NOMO-1 treated with DMSO at 0.1 percent for 48 hours (cell line): ENCODE measurements around the gene SLC9A2.

Experiments
- DNase-seq: peaks from one replicate; lab custom pipeline; 2025; ENCODE audit not compliant: unreplicated experiment; lab: John Stamatoyannopoulos, UW

SLC9A2 gene

DNA sequence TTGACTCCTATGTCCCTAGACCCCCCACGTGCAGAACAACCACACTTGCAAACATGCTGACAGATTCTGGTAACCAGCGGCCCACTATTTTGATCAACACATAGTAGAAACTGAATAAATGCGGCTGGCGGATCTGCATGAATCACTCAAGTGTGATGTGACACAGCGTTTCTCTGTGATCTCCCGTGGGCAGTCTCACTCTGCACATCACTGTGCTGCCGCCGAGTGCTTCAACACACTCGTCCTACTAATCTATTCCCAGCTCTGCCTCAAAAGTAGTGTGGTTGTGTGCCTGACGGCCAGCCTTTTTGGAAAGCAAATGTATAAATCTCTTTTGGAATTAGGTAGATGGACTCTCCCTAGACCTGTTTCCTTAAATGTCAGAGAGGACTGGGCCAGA, 105.2 kb downstream of the SLC9A2 start:
- DNase-seq, result no peak

DNA sequence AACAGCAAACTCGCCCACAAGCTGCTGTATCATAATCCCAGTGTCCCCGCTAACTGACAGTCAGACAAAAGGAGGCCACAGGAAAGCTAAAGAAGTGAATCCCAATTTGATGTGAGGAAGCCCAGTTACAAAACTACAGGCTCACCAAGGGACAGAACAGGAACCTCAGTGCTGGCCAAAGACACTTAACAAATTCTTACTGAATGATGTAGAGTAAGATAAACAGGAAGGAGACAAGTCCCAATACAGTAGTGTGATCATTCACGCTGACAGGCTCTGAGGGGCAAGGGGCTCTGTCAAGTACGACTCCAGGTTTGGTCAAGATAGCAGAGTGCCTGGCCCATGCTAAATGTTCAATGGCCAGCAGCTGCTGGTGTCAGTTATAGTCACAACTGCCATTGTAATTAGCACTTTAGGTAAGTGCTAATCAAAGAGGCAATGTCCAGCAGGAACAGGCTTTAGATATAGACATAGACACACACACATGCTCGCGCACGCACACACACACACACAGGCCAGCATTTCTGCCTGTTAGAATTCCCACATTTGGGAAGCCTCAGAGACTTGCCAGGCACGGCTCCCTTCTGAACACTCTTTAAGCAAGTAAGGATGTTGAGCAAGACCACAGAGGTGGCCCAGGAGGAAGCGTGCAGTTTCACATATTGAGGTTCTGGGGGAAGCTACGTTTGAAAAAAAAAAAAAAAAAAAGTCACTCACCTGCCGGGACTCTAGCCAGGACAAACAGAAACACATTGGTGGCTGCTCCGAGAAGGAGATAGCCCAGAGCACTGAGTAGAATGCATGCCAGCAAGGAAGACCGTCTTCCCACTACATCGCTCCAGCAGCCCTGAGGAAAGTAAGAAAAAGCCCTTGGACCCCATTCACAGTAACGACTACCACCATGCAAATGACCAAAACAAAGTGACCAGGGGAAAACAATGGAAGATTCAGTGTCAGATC, 107.1 kb downstream of the SLC9A2 start:
- peak; percentile 28 for DNase-seq

DNA sequence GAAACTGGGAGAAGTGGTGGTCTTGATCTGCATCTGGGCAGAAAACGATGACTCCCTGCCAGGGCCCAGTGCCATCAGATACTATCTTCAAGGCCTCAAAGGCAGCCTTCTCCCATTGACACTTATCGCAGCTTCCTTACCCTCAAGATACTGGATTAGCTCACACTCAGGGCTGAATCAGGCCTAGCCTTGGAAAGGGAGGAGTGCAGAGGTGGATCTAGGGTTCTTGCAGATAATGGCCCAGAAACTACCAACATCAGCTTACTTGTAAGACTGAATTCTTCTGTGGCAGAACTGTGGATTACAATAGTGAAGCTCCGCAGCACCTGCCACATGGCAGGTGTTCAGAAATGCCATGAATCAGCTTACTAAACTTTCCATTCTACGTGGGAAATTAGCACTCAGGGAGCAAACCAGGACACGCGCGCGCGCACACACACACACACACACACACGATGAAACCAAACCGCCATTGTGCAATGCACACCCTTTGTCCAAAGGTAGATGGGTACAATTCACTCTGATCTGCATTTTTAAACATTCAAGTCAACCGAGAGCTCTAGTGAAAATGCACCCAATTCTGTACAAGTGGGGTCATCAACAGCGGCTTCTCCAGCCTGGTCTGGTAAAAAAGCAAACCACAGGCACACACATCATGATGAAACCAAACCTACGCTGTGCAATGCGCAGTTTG, 116.2 kb downstream of the SLC9A2 start:
- DNase-seq, result no peak

DNA sequence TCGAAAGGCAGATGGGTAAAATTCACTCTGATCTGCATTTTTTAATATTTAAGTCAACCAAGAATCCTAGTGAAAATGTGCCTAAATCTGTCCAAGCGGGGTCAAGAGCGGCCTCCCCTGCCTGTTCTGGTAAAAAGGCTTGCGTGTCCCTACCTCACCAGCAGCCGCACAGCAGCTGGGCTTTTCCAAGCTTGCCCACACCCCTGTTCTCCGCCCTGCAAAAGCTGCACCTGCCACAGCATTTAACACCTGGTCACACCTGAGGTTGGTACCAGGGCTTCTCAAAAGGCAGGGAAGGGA, 116.7 kb downstream of the SLC9A2 start:
- DNase-seq, result peak; percentile 55

DNA sequence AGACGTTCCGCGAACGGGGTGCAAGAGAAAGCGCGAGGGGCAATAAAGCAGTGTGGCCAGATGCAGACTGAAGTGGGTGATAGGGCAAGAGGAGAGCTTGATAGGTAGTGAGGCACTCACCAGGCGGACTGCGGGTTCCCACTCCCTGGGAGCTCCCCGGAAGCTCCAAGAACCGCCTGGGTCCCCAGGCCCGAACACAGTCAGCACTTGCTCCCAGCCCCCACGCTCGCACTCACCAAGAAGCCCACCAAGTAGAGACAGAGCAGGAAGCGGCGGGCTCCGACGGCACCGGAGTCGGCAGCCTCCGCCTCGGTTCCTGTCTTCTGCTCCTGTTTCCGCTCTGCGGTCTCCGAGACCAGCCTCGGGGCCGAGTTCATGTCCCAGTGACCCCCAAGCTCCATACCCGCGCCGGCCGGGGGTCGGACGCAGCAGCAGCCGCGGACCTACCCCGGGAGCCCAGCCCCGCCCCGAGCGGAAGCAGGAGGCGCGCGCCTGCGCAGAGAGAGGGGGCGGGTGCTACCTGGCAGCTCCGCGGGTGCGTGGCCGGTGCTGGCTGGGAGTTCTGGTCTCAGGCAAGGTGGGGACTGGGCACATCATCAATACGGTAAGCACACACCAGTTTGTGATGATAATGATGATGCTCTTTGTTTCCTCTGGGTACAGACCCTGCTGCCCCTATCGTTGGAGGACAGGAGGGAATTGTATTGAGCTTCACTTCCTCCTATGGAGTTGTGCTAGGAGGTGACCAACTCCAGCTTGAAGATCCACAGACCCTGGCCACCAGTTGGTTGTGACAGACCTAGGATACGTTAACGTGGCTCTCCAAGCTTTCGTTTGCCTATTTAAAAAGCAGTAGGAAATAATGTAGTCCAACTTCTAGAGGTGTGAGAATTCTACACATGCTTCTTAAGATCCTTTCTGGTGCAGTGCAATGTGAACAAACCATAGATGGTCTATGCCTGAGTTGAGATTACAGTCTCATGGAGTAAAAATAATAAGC, 117.4 kb downstream of the SLC9A2 start:
- peak; percentile 63 for DNase-seq

DNA sequence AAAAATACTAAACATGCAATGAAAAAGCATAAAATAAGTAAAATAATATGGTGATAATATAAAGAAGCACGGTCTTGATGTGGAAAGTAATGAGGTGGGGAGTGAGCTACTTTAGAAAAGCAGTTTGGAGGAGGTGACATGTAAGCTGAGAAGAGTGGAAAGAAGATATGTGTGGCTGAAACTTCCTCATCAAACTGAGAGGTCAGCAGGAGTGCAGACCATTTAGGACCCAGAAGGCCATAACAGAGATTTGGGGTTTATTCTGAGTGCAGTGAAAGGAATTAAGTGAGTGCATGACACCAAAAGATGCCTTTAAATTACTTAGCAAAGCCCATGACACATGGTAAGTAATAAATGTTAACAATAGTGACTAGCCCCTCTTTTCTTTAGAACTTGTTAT, 118.1 kb downstream of the SLC9A2 start:
- no peak for DNase-seq

DNA sequence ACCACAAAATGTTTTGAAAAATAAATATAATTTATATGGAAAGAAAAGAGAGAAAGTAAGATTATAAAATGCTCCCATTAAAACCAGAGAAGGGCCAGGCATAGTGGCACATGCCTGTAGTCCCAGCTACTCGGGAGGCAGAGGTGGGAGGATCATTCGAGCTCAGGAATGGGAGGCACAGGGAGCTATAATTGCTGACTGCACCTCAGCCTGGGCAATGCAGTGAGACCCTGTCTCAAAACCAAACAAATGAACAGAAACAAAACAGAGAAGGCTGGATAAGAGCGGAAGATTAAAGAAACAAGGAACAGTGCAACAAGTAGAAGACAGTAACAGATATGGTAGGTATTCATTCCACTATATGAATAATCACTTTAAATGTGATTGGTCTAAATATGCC, 123.9 kb downstream of the SLC9A2 start:
- no peak for DNase-seq

DNA sequence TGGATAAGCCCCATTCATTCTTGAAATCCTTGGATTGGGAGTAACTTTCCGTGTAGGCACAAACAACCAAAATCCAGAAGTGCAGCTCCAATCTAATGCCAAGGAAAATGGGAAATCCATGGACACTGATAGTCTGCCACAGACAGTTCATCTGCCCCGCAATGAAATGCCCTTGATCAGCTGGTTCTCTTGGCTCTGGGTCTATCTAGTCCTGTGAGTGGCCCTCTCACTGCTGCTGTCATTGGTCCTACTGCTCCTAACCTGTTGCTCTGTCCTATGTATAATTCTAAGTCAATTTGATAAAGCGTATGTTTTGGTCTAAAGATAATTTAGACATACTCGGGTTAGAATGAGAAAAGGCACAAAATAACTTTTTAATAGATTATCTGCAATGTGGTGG, 128.8 kb downstream of the SLC9A2 start:
- DNase-seq, result no peak

DNA sequence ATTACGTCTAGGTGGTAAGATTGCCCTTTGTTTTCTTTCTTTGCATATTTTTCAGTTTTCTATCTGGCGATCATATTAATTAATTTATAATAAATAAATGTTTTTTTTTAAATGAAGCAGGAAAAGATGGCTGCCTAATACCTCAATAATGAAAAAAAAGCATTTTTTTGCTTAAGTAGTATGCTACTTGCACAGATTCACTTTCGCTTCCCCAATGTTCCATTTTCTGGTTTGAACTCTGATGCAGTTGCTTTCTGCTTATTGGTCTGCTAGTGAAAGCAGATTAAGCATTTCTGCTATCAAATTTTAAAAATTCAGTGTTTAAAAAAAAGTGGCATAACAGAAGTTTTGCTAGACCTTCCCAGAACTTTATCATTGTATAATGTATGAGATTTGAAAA, 130.6 kb downstream of the SLC9A2 start:
- peak; percentile 19 for DNase-seq

DNA sequence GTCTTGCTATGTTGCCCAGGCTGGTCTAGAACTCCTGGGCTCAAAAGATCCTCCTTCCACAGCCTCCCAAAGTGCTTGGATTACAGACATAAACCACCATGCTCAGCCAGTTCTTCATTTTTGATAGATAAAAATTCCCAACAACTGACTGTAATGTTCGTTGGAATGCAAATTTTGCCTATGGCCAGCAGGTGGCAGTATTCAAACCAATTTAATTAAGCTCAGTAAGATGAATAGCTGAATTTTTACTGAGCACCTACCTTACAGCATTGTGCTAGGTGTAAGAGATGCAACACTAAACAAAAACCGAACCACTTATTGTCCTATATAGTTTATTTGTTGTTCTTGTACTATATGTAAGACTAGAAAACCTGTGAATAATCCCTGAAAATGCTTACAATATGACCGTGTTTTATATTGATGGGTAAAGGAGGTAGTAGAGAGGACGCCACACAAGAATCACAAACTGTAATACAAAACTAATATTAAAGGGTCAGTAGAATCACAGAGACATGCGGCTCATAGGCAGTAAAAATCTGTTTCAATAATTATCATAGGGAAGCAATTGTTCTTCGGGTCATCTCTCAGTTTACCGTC, 134.3 kb downstream of the SLC9A2 start:
- peak; percentile 47 for DNase-seq

DNA sequence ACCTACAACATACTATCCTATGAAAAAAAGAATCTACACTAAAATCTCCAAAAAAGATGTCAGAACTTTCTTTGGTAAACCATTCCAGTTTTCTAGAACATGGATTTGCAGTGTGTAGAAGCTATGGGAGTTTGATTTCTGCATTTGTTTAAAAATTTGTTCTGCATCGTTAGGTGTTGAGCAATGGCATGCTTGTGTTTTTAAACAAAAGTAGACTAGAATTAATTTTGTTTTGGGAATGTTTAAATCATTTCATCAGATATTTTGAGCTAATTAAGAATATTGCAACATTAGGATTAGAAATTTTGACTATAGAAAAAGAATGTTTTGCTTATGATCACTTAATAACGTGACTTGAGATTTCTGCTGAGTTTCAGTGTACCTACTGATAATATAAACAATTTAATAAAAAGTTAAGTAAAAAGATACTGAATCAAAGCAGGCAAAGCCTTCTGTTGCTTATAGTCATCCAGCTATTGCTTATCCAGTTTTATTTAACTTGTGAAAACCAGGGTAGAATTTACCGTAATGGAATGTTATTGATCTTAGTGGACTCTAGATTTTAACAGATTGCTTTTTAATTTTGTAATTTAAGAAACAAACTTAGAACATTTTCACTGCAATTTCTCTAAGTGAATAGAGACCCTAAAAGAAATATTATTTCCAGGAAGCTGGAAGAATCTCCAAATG, 135.2 kb downstream of the SLC9A2 start:
- DNase-seq, result no peak

DNA sequence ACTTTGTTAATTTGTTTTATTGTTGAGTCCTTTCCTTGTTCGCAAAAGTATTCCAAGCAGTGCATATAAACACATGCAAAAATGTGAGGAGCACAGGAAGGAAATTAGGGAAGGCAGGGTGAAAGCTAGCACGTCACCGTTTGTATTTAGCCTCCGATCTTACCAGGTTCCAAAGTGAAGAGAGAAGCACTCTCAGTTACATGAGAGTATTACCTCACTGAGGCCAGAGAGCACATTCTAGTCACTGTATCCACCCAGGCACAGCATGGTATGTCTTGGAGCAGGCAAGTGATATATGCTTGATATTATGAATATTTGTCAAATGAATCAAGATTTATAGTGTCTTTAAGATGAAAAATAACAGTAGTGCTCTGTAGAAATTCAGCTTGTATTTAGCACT, 135.9 kb downstream of the SLC9A2 start:
- no peak for DNase-seq

DNA sequence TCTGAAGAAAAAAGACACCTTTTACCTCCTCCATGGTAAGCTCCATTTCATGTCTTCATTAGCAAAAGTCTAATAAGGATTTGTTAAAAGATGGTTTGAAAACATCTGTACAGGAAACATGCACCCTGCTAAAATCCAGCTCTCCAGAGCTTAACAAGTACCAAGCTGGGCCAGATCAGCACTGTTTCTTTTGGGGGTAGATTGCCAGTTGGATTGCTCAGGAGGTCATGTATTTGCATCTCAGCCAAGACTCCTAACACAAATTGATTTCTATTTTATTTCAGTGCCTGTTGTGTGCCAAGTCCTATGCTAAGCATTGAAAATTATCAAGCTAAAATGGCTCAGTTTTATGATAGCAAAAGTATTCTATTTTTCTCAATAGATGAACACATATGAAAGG, 139.1 kb downstream of the SLC9A2 start:
- no peak for DNase-seq
